Head of caudate nucleus (tissue), 42 donors: Measurements from ENCODE around the gene NHS.
A peak's percentile ranks its signal among the peaks of the same experiment; 100 is the strongest.

ENCODE experiments used
- DNase-seq, 42 donors: peaks; one replicate each; pipeline versions ENCODE4 v3.0.0 to v3.0.0-alpha.2; 2020 to 2021; ENCODE audit warnings: mixed read lengths in 7 of 42
- intact Hi-C: fragments of 100-400 bp; cut with DNase I; formaldehyde crosslinking; loops from one replicate; pipeline ENCODE4 v1.15.0; 2022

NHS gene

DNA sequence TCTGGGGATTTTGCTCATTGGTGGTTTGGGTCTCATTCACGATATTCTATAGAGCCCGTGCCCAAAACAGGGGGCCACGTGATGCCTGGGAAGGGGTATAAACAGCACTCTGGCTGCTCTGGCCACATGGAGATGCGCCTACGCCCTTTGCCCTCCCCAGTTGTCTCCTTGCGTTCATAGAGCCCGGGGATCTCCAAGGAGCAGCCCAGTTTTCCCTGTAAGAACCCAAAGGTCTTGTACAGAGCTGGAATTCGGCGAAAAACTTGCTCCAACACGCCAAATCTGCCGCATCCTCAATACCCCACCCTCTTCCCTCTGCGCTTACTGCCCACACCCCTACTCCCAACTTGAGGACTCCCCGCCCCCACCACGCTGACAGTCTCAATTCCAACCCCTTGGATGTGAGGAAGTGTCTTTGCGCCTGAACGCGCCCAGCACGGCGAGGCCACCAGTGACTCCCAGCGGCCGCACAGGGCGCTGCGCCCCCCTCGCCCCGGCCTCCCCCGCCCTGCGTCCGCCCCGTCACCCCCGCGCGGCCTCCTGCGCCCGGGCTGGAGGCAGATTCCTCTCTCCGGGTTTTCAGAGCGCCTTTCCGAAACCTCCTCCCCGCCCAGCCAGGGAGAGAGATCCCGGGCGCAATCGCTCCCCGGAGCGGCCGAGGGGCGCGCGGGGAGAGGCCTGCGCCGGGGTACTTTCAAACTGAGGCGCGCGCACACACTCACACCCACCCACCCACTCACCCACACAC is at the start of gene NHS:
TSS of gene NHS (plus strand) at position 582 of the 748 bp plus-strand sequence. CDS start 558 bp downstream, outside the sequence.
- intact Hi-C loops = no loop called here
- DNase-seq = peak in 33 of 42 donors; percentile 9 to 63 (median 37)

DNA sequence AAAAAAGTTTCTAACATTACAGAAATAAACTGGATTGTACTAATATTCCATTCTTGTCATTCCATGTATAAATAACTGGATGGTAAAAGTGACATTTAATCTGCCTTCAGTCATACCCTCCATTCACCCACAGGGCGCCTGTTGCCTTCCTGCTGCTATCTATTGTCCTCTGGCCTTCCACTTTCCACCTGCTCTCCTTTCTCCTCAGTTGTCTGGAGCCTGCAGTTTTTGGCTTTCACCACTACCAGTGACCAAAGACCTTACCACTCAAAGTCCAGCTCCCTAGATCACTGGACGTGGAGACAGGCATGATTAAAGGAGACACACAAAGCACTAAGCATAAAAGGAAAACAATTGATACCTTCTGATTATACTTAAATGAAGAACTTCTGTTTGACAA is 46.2 kb upstream of the NHS start:
- intact Hi-C loops = no loop called here
- DNase-seq = no peak

DNA sequence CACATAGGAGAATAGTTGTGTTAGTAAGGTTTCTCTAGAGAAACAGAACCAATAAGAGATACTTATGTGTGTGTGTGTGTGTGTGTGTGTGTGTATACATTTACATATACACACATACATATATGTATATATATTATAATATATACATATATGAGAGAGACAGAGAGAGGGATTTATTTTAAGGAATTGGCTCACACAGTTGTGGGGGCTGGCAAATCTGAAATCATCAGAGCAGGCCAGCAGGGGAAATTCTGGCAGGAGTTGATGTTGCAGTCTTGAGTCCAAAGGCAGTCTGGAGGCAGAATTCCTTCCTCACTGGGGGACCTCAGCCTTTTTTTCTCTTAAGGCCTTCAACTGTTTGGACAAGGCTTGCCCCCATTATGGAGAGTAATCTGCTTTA is 38.6 kb upstream of the NHS start:
- intact Hi-C loops = no loop called here
- no peak for DNase-seq

DNA sequence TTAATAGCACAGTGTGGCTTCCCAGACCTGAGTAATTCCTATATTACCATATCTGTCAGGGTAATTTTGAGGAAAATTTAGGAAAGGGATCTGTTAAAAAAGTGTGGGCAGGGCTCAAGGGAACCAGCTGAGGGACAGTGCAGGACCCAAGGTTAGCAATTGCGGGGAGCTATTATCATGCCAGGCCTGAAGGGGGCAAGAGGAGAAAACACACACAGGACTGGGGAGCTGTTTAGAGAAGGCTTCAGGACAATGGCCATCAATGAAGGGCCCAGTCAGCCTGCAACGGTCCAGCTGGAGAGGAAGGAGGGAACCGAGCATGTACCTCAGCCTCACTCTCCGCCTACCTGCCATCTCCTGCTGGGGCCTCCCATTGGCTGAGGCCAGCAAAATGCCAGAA is 19.0 kb upstream of the NHS start:
- intact Hi-C loops = no loop called here
- no peak for DNase-seq

DNA sequence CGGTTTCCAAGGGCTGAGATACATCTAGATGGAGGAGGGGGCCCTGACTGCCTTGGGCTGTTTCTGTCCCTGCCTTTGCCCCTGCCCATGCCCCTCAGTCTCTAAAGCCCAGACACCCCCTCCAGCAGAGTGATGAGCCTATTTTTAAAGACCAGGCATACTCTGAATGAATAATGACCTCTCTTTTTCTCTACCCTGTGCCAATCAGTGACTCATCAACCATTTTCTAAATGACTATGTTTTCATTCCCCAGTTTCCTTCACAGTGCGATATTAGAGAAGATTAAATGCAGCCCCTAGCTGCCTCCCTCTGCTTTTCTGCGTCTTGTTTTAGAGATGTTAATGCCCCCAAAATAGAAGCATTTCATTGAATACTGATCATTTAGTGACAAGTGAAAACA is 15.5 kb upstream of the NHS start:
- no peak for DNase-seq
- intact Hi-C loops = no loop called here

DNA sequence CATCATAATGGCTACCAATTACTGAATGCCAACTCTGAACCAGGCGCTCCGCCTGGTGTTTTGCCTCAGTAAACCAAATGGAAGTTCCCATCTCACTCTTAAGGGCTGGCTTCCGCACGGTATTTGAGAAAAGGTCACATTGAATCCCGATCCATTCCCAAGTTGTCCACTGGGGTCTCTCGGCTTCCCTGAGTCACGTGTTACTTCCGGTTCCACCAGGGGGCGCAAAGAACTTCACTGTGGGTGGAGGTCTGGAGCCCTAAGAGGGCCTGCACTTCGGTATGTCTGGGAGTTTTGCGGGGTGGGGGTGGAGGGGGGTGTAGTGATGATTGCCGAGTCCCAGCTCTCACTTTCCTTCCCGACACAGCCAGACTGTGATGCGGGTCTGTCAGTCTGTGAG is 13.4 kb upstream of the NHS start:
- no peak for DNase-seq
- intact Hi-C loops = no loop called here

DNA sequence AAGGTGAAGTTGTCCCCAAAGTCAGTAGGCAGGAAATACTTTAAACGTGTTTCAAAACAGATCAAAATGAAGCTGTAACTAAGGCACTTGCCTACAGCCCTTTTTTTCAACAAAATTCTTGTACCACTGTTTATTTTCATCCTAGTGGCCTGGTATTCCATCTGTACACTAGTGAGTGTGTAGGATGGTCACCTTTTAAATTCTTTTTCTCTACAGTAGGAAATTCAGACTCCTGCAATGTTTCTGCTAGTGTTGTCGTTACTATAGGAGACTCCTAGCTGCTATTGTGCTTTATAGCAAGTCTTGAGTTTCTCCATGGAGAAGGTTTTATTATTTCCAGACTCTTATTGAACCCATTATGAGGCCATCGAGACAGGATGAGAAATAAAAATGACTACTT is 7.0 kb upstream of the NHS start:
- intact Hi-C loops = no loop called here
- no peak for DNase-seq

DNA sequence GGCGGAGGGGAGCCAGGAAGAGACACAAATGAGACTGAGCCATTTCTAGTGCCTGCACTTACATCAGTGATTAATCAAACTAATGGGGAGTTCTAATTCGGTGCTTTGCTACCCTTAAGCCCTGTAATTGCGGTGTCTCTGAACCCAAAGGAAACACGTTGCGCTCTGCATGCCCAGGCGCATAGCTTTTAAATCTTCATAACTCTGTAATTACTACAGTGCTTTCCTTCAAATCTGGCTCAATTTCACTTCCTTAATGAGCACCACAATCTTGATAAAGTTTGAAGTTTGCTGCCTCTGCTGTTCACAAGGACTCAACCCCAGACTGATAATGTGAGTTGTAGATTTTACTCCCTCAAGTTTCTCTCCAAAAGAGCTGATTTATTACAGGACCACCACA is 5.7 kb upstream of the NHS start:
- DNase-seq = no peak
- intact Hi-C loops = no loop called here

DNA sequence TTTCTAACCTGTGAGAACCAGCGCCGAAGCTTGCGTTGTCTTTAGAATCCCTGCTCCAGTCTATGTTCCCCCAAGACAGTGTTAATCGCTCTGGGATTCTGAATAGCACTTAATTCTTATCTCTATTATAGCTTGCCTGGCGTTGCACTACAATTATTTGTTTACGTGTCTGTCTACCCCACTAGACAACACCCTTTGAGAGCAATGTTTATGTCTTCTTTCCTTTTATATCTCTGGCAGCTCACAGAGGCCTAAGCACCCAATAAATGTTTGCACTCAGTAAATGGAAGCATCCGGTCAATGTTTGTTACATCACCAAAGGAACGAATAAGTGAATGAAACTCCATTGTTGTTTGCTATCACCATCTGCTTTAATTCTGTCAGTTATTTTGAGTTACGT is 4.8 kb upstream of the NHS start:
- no peak for DNase-seq
- intact Hi-C loops = no loop called here

DNA sequence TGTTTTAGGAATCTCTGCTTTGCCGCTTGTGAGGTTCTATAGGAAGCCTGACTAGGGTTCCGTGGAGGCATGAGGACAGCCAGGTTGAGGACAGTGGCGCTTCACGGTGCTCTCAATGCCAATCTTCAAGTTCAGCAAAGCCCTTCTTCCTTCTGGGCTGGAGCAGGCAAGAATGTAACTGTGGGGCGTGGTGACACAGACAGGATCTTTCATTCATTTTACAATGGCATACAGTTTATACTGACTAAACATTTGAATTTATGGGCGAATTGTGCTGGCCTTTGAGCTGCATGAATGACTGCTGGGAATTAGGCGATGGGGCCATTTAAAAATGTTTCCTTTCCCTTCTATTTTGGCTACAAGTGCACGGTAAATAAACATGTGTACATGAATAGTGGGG is 2.9 kb upstream of the NHS start:
- intact Hi-C loops = no loop called here
- no peak for DNase-seq

DNA sequence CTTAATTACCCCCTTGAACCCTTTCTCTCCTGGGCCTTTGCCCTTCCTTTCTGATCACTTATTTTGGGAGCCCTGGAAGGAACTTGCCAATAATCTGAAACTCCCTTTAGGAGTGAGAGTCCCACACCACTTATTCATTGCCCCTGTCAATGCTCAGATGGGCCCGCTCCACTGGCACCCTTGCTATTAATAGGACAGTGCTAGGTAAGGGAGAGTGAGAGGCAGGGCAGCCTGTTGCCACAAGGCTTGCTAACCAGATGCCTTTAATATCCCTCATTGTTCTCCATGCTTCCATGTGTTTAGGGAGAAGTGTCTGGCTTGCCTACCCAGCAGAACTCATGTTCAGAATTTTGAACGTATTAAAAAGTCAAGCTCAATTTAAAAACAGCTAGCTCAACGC is 1.7 kb upstream of the NHS start:
- no peak for DNase-seq
- intact Hi-C loops = no loop called here

DNA sequence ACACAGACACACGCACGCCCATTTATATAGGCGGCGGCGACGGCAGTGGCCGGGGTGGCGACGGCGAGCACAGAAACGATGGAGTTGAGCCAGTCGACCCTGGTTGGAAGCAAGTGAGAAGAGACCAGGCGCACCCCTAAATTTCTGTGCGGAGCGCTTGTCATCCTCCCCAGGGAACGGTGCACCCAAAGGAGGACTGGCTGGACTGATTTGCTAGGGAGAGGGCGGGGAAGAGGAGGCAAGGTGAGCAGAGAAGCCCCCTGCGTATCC is 302 bp downstream of the NHS start:
- no peak for DNase-seq
- intact Hi-C loops = no loop called here

DNA sequence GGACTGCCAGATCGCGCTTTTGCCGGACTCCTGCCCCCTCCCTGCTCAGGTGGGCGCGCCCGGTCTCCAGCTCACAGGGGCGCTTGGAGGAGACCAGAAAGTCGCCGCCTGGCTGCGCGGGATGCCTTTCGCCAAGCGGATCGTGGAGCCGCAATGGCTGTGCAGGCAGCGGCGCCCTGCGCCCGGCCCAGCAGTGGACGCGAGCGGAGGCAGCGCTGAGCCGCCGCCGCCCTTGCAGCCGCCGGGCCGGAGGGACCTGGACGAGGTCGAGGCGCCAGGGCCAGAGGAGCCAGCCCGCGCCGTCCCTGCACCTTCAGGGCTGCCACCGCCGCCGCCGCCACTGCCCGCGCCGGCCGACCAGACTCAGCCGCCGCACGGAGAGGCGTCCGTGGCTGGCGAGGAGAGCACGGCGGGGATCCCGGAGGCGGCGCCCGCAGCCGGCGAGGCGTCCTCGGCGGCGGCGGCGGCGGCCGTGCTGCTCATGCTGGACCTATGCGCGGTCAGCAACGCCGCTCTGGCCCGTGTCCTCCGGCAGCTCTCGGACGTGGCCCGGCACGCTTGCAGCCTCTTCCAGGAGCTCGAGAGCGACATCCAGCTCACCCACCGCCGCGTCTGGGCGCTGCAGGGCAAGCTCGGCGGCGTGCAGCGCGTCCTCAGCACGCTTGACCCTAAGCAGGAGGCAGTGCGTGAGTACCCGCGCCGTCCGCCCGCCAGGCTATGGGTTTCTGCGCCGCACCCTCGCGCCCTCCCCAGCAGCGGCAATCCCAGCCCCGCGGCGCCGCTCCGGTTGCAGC is 834 bp downstream of the NHS start:
- intact Hi-C loops = no loop called here
- peak in 5 of 42 donors; percentile 4 to 24 (median 13) for DNase-seq

DNA sequence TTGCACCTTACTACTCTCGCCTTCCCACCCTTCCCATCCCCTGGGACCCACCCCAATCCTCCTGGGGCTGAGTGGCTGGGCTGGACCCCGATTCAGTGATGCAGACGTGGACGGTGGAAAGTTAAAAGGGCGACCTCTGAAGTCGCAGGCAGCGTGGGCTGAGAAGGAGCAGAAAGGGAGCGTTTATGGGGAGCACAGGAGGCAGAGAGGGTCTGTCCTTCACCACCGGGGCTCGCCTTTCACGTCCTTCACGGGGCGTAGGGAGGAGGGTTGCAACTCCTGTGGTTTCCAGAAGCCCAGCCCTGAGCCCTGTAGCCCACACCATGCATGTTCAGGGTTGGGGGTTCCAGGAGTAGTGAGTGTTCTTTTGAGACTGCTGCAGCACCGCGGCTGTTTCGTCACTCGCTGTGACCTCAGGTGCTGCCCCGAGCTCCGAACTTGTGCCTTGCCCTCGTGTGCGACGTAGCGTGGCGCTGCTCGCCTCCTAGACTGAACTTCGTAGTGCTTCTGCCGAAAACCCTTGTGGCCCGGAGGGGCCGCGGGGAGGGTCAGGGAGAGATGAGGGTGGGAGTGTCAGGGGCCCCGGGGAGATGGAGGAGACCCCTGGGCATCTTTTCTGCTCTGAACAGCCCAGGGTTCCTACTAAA is 1.6 kb downstream of the NHS start:
- intact Hi-C loops = no loop called here
- DNase-seq = peak in 1 of 42 donors; percentile 15

DNA sequence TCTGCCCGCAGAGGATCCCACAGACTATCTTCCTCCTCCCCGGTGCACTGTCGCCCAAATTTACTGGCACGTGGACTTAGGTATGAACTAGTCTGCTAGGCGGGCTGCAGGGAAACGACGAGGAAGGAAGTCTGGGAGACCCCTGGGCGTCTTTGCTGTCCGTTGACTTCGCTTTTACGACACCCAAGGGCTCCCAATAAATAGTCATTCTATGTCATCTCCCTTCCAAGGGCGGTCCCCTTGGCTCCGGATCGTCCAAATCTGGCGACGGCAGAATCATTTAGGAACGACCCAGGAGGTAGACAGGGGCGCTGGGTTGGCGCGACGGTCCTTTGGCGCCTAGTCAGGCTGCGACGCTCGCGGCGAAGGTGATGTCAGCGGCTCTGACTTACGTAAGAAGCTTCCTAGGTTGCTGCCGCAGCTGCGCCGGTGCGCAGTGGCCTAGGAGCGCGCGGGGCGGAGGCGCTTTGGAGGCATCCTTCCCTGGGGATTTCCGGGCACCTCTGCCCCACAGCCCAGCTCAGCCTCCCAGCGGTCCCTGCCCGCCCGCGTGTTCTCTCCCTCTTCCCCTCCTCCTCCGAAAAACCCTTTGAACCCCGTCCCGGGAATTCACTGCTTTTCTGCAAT is 2.2 kb downstream of the NHS start:
- intact Hi-C loops = no loop called here
- peak in 29 of 42 donors; percentile 5 to 62 (median 36) for DNase-seq

DNA sequence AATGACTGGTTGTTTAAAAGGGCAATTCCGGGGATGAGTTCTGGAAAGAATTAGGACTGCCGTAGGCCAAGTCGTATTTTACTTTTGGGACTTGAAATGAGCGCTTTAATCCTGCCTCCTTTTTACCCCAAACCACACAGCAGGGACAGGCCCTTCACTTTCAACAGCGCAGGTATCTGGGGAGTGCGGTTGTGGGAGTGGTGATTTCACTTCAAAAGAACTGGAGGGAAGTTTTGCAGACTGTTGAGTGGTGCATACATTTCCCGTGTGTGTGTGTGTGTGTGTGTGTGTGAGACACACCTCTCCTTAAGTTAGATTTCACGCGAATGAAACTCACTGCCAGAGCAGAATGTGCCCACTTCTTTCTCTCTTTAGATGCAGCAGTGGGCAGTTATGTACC is 2.8 kb downstream of the NHS start:
- DNase-seq = no peak
- intact Hi-C loops = no loop called here

DNA sequence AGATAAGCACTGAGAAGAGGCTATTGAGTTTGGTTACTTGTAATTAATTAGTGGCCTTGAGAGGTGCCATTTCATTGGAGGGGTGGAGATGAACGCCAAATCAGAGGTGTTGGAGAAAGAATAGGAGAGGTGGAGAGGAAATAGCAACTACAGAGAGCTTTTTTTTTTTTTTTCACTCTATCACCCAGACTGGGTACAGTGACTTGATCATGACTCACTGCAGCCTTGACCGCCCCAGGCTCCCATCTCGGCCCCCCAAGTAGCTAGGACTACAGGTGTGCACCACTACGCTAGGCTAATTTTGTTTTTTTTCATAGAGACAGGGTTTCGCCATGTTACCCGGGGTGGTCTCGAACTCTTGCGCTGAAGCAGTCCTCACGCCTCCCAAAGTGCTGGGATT is 5.2 kb downstream of the NHS start:
- no peak for DNase-seq
- intact Hi-C loops = no loop called here

DNA sequence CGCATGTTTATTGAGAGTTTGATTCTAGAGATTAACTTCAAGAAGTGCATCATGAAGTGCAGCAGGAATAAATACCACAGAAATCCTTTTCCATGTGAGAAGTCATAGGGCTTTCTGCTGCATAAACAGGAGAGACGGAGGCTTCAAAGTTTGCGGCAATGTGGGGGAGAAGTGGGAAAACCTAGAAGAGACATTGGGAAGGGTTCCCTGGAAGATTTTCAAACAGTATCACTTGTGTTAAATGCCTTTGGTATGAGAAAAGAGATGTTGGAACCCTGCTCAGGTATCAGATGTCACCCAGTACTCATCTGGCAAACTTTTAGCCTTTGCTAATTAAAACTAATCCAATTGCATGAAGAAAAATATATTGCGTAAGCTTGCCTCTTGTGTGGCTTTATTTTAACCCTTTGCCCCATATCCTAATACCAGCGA is 15.4 kb downstream of the NHS start:
- no peak for DNase-seq
- intact Hi-C loops = no loop called here

DNA sequence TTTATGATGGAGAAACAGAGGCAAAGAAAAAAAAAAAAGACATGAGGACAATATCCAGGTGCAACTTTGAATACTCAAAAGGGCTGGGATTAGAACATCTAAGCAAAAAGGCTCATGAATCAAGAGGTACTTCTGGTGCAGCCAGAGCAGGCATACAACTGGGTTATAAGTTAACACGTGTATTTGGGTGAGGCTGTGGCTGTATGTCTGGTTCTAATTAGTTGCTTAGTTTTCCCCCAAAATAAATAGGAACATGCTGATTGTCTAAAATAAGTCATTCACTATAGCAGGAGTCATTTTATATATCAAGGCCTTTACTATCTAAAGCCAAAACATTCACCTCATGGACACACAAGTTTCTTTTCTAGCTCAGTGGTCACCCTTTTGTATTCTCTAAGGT is 20.2 kb downstream of the NHS start:
- intact Hi-C loops = no loop called here
- no peak for DNase-seq

DNA sequence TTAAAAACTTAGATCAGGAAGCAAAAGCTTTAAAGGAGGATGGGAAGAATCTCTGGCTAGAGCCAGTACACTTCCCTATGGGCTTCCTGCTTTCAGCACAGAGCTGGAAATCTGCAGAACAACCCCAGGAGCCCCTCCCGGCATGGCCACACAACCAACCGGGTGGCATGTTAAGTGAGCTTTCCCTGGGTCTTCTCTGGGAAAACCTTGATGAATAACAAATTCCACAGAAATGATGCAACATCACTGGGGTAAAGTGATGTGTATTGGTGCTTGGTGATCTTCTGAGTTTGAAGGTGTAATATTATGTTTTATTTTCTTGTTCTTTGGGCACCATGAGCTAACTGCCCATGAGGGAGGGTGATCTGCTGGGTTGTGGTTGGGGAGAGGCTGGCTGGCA is 22.1 kb downstream of the NHS start:
- intact Hi-C loops = no loop called here
- DNase-seq = no peak
